ENCODE measurements around the gene FGF12. TPM values are rescaled to one million over a fixed set of nuclear protein-coding genes. Genes with fewer than 3 reads are reported as not detected.

Gene FGF12
- total RNA-seq, 1 experiment from 2014 or later: 0.69 TPM

- DNase-seq (ENCODE audit: low read depth): no peak
Measured at GRCh38 chr3:192339214-192339613, 388.1 kb downstream of the FGF12 start.

GRCh38 chr3:192336286-192336685 is 391.1 kb downstream of the FGF12 start:
- DNase-seq (ENCODE audit: low read depth): no peak

GRCh38 chr3:192332386-192333291 is 394.7 kb downstream of the FGF12 start:
- DNase-seq (ENCODE audit: low read depth): no peak

- peak; percentile 9 for DNase-seq (ENCODE audit: low read depth)
Measured at GRCh38 chr3:192331749-192332385, 395.5 kb downstream of the FGF12 start.

- no peak for DNase-seq (ENCODE audit: low read depth)
Measured at GRCh38 chr3:192326656-192327055, 400.7 kb downstream of the FGF12 start.

GRCh38 chr3:192317564-192317963 is 409.8 kb downstream of the FGF12 start:
- DNase-seq (ENCODE audit: low read depth): no peak

- DNase-seq (ENCODE audit: low read depth): no peak
Measured at GRCh38 chr3:192313605-192314004, 413.7 kb downstream of the FGF12 start.

GRCh38 chr3:192307631-192308030 is 419.7 kb downstream of the FGF12 start:
- no peak for DNase-seq (ENCODE audit: low read depth)

- DNase-seq (ENCODE audit: low read depth): no peak
Measured at GRCh38 chr3:192303235-192303634, 424.1 kb downstream of the FGF12 start.

GRCh38 chr3:192302721-192303120 is 424.6 kb downstream of the FGF12 start:
- DNase-seq (ENCODE audit: low read depth): no peak

GRCh38 chr3:192299921-192300320 is 427.4 kb downstream of the FGF12 start:
- no peak for DNase-seq (ENCODE audit: low read depth)

- no peak for DNase-seq (ENCODE audit: low read depth)
Measured at GRCh38 chr3:192296845-192297244, 430.5 kb downstream of the FGF12 start.

- DNase-seq (ENCODE audit: low read depth): no peak
Measured at GRCh38 chr3:192284443-192285072, 442.8 kb downstream of the FGF12 start.

GRCh38 chr3:192281207-192281880 is 446.0 kb downstream of the FGF12 start:
- no peak for DNase-seq (ENCODE audit: low read depth)

- no peak for DNase-seq (ENCODE audit: low read depth)
Measured at GRCh38 chr3:192279664-192280063, 447.7 kb downstream of the FGF12 start.

- DNase-seq (ENCODE audit: low read depth): no peak
Measured at GRCh38 chr3:192277477-192277876, 449.9 kb downstream of the FGF12 start.

GRCh38 chr3:192275741-192276355 is 451.5 kb downstream of the FGF12 start:
- peak; percentile 9 for DNase-seq (ENCODE audit: low read depth)

GRCh38 chr3:192273697-192274010 is 453.7 kb downstream of the FGF12 start:
- no peak for DNase-seq (ENCODE audit: low read depth)

GRCh38 chr3:192273001-192273696 is 454.2 kb downstream of the FGF12 start:
- no peak for DNase-seq (ENCODE audit: low read depth)

GRCh38 chr3:192262001-192262400 is 465.3 kb downstream of the FGF12 start:
- no peak for DNase-seq (ENCODE audit: low read depth)

GRCh38 chr3:192261135-192261534 is 466.2 kb downstream of the FGF12 start:
- DNase-seq (ENCODE audit: low read depth): no peak
